GM12878 (cell line): ENCODE measurements around the gene LRRC2. TPM values are rescaled to one million over a fixed set of nuclear protein-coding genes. Genes with fewer than 3 reads are reported as not detected.

Experiments
- ATAC-seq: fragments of 200-7000 bp; cut with Tn5 transposase; 3 replicates; pipeline ENCODE4 v1.9.1; 2020; ENCODE audit warnings: mild to moderate bottlenecking, moderate library complexity
- BruUV-seq: library from RNA; stranded (reverse); fragments of 400-500 nt; replicated peaks from 2 replicates; lab custom pipeline; 2021; lab: Mats Ljungman, UMichigan
- CTCF ChIA-PET: fragments of 300-600 bp; sonication (Branson Sonifier 250); formaldehyde crosslinking; extraction: SDS; loops from one replicate; lab custom pipeline; 2021; ENCODE audit warnings: inconsistent platforms; lab: Yijun Ruan, JAX
- POLR2A ChIA-PET: fragments of 350-600 bp; formaldehyde crosslinking; extraction: SDS; loops from one replicate; lab custom pipeline; 2021; ENCODE audit warnings: inconsistent platforms; lab: Charles Lee
- RAD21 ChIA-PET: fragments of 300-600 bp; sonication (Branson Sonifier 250); formaldehyde crosslinking; loops from one replicate; lab custom pipeline; 2023; ENCODE audit warnings: antibody characterized with exemption; ENCODE audit not compliant: unreplicated experiment; lab: Charles Lee
- SMC1A ChIA-PET: fragments of 300-600 bp; sonication (Branson Sonifier 250); formaldehyde crosslinking; loops from one replicate; lab custom pipeline; 2023; ENCODE audit not compliant: unreplicated experiment, uncharacterized antibody; lab: Charles Lee
- DNase-seq: peaks from one replicate; pipeline ENCODE4 v3.0.0-alpha.2; 2011; ENCODE audit warnings: low read depth, low spot score
- FAIRE-seq: peaks from 3 replicates; lab custom pipeline; 2011; peaks lifted over from hg19 to GRCh38; lab: Jason Lieb, UNC
- H2AFZ ChIP-seq: 2 replicates; pipeline ENCODE4 v1.6.0; 2011; ENCODE audit warnings: low read depth, low read length, control low read depth; ENCODE audit not compliant: control insufficient read depth
- H3K27ac ChIP-seq: 2 replicates; pipeline ENCODE4 v1.5.1; 2011; ENCODE audit warnings: control low read depth; ENCODE audit not compliant: control insufficient read depth, insufficient read depth
- H3K27me3 ChIP-seq, 2 experiments: replicated peaks in 1 of 2; 2 replicates each; pipeline versions ENCODE4 v1.6.0 to v1.6.1; 2011; ENCODE audit warnings: low read length in 1 of 2; ENCODE audit not compliant: control insufficient read depth in 2 of 2, insufficient read depth in 2 of 2
- H3K36me3 ChIP-seq, 2 experiments: 2 replicates each; pipeline ENCODE4 v1.5.1; 2011; ENCODE audit warnings: low read length in 1 of 2; ENCODE audit not compliant: control insufficient read depth in 2 of 2, insufficient read depth in 2 of 2
- H3K4me1 ChIP-seq: 2 replicates; pipeline ENCODE4 v1.6.1; 2011; ENCODE audit warnings: mild to moderate bottlenecking, low read length, moderate library complexity, mixed read lengths; ENCODE audit not compliant: control insufficient read depth, insufficient read depth
- H3K4me2 ChIP-seq: 2 replicates; pipeline ENCODE4 v1.6.0; 2011; ENCODE audit warnings: control low read depth; ENCODE audit not compliant: control insufficient read depth, insufficient read depth
- H3K4me3 ChIP-seq: fragments of 200-600 bp; sonication (generic); 2 replicates; pipeline ENCODE4 v1.5.1; 2016
- H3K79me2 ChIP-seq: 2 replicates; pipeline ENCODE4 v1.6.0; 2011; ENCODE audit warnings: low read length; ENCODE audit not compliant: control insufficient read depth, insufficient read depth
- H3K9ac ChIP-seq: 2 replicates; pipeline ENCODE4 v1.8.0; 2011; ENCODE audit warnings: low read length, control low read depth, mixed read lengths; ENCODE audit not compliant: control insufficient read depth, insufficient read depth
- H3K9me3 ChIP-seq: replicated peaks from 3 replicates; pipeline ENCODE4 v1.5.1; 2011; ENCODE audit warnings: mild to moderate bottlenecking, low read length; ENCODE audit not compliant: control insufficient read depth, insufficient read depth
- H4K20me1 ChIP-seq: 2 replicates; pipeline ENCODE4 v1.6.0; 2011; ENCODE audit not compliant: control insufficient read depth, insufficient read depth
- BCLAF1 ChIP-seq: fragments of 450-650 bp; IDR thresholded peaks from 2 replicates; pipeline ENCODE4 v1.6.1; 2017; ENCODE audit warnings: antibody characterized with exemption, mild to moderate bottlenecking, moderate library complexity
- BMI1 ChIP-seq: fragments of 450-650 bp; IDR thresholded peaks from 2 replicates; pipeline ENCODE4 v1.6.1; 2016; ENCODE audit warnings: mild to moderate bottlenecking, moderate library complexity, borderline replicate concordance
- DPF2 ChIP-seq: fragments of 450-650 bp; IDR thresholded peaks from 2 replicates; pipeline ENCODE4 v1.6.1; 2017; ENCODE audit warnings: mild to moderate bottlenecking
- ETV6 ChIP-seq, 2 experiments: fragments of 450-650 bp in 1 of 2; IDR thresholded peaks in 1 of 2; conservative IDR thresholded peaks in 1 of 2; 2 replicates each; pipeline ENCODE4 v1.6.1; 2014; ENCODE audit warnings: antibody characterized with exemption in 1 of 2, borderline replicate concordance in 1 of 2, low read depth in 1 of 2, mild to moderate bottlenecking in 1 of 2, moderate library complexity in 1 of 2
- FOXK2 ChIP-seq: fragments of 450-650 bp; IDR thresholded peaks from 2 replicates; pipeline ENCODE4 v1.6.1; 2017; ENCODE audit warnings: mild to moderate bottlenecking, moderate library complexity
- FOXM1 ChIP-seq: IDR thresholded peaks from 2 replicates; pipeline ENCODE4 v1.6.1; 2012; ENCODE audit warnings: low read depth, mild to moderate bottlenecking, inconsistent platforms, low read length, moderate library complexity
- KLF5 ChIP-seq: fragments of 450-650 bp; IDR thresholded peaks from 2 replicates; pipeline ENCODE4 v1.6.1; 2014; ENCODE audit warnings: mild to moderate bottlenecking; ENCODE audit not compliant: partially characterized antibody
- NFIC ChIP-seq: IDR thresholded peaks from 2 replicates; pipeline ENCODE4 v1.6.1; 2012; ENCODE audit warnings: low read depth, mild to moderate bottlenecking, inconsistent platforms, low read length, moderate library complexity
- PBX3 ChIP-seq: IDR thresholded peaks from 2 replicates; pipeline ENCODE4 v1.6.1; 2011; ENCODE audit warnings: mild to moderate bottlenecking, low read depth, low read length, moderate library complexity; ENCODE audit not compliant: insufficient replicate concordance
- POU2F2 ChIP-seq: IDR thresholded peaks from 3 replicates; pipeline ENCODE4 v1.6.1; 2011; ENCODE audit warnings: low read depth, mild to moderate bottlenecking, low read length, borderline replicate concordance
- RB1 ChIP-seq: fragments of 450-650 bp; formaldehyde crosslinking; IDR thresholded peaks from 2 replicates; pipeline ENCODE4 v1.6.1; 2017; ENCODE audit warnings: mild to moderate bottlenecking, borderline replicate concordance
- SKIL ChIP-seq: fragments of 450-650 bp; IDR thresholded peaks from 2 replicates; pipeline ENCODE4 v1.6.1; 2017; ENCODE audit warnings: mild to moderate bottlenecking, low read depth, inconsistent platforms; ENCODE audit not compliant: poor library complexity, severe bottlenecking
- SREBF2 ChIP-seq: IDR thresholded peaks from 2 replicates; pipeline ENCODE4 v1.6.1; 2012; ENCODE audit warnings: mild to moderate bottlenecking, low read length
- ZNF24 ChIP-seq: fragments of 450-650 bp; IDR thresholded peaks from 2 replicates; pipeline ENCODE4 v1.6.1; 2017; ENCODE audit warnings: antibody characterized with exemption, mild to moderate bottlenecking
- ZNF622 ChIP-seq: fragments of 450-650 bp; IDR thresholded peaks from 2 replicates; pipeline ENCODE4 v1.6.1; 2017; ENCODE audit warnings: mild to moderate bottlenecking, inconsistent platforms
- WGBS: methylation state at CpG from one replicate; pipeline ENCODE4 v1.1.6; 2016; ENCODE audit warnings: low lambda C conversion rate; ENCODE audit not compliant: insufficient replicate concordance, insufficient coverage; ENCODE audit errors: missing lambda C conversion rate; 5-methylcytosine and 5-hydroxymethylcytosine counted together
- in situ Hi-C: fragments of 300-500 bp; cut with MboI; formaldehyde crosslinking; loops from 9 replicates; pipeline ENCODE4 v1.14.3; 2018; ENCODE audit warnings: mixed read lengths
- intact Hi-C: fragments of 100-400 bp; cut with micrococcal nuclease; formaldehyde crosslinking; loops from one replicate; pipeline ENCODE4 v1.14.2; 2022; ENCODE audit not compliant: unreplicated experiment
- polyA plus RNA-seq, 11 experiments: library from polyadenylated mRNA; depleted of rRNA in 4 of 11; unstranded in 6 of 11; stranded (reverse) in 5 of 11; fragments of >200 nt; fragmentation: Nextera tagmentation in 4 of 11; fragmentation: Illumina TruSeq in 1 of 11; extraction: Ambion mirVana in 4 of 11; extraction: Trizol in 1 of 11; gene quantifications; 1 replicate in 1 of 11; 2 replicates in 10 of 11; pipeline versions ENCODE4 v1.2.1 to v1.2.3, GENCODE V29; 2011 to 2016; ENCODE audit warnings: inconsistent platforms in 2 of 11, missing spikeins in 2 of 11, low read depth in 1 of 11
- total RNA-seq, 4 experiments: library from RNA; depleted of rRNA in 3 of 4; stranded (reverse); fragments of >200 nt in 3 of 4; fragmentation: Illumina TruSeq in 1 of 4; extraction: Trizol in 1 of 4; gene quantifications; 2 replicates each; pipeline versions ENCODE4 v1.2.1 to v1.2.3, GENCODE V29; 2013 to 2021

LRRC2 gene
- total and polyA plus RNA-seq, 10 of the 15 experiments (the other 5 are each of a cell fraction or from before 2014, with no cell fraction given): not detected

- CTCF ChIA-PET: no interaction called here
- POLR2A ChIA-PET: no interaction called here
- no peak for FAIRE-seq
- Histone ChIP-seq H3K4me3 (no peak overlapping the region), H3K79me2 (no peaks in the 10 kb centered on the region), H3K27me3 (peaks cover 2 to 6% of the 10 kb centered on the region in 2 experiments), H3K36me3 (no peaks in the 10 kb centered on the region), H4K20me1 (no peaks in the 10 kb centered on the region), H3K9ac (no peak overlapping the region), H3K27ac (no peak overlapping the region), H2AFZ (no peak overlapping the region), H3K4me1 (no peaks in the 10 kb centered on the region), H3K4me2 (no peak overlapping the region), H3K9me3 (no peaks in the 10 kb centered on the region)
- ATAC-seq: no peak
- in situ Hi-C loops (no loop called here), intact Hi-C loops (no loop called here)
- no TSS peak for BruUV-seq
- RAD21 ChIA-PET: no interaction called here
- TF ChIP-seq BCLAF1 (no peak), BMI1 (no peak), ZNF24 (no peak), POU2F2 (no peak), DPF2 (no peak), NFIC (no peak), SREBF2 (no peak), FOXK2 (no peak), PBX3 (no peak), ZNF622 (no peak), FOXM1 (no peak), SKIL (no peak), KLF5 (no peak), RB1 (no peak), ETV6 (conservative IDR thresholded peaks at IDR 0.05 in 1 of 2, IDR thresholded peaks at IDR 0.05 in 1 of 2; ENCODE audit: borderline replicate concordance in 1 of 2, low read depth in 1 of 2) (no peak)
- no peak for DNase-seq
- SMC1A ChIA-PET: no interaction called here
- 37% methylated on average over 5 of the region's 5 CpGs for WGBS
These were observed 87.1 kb downstream of the LRRC2 start for GRCh38 chr3:46479021-46479420.
